HK-2 (cell line): ENCODE results near the gene ETS2.

Experiments
- DNase-seq: peaks from one replicate; pipeline ENCODE4 v3.0.0-alpha.2; 2018; ENCODE audit not compliant: unreplicated experiment

ETS2 gene

DNA sequence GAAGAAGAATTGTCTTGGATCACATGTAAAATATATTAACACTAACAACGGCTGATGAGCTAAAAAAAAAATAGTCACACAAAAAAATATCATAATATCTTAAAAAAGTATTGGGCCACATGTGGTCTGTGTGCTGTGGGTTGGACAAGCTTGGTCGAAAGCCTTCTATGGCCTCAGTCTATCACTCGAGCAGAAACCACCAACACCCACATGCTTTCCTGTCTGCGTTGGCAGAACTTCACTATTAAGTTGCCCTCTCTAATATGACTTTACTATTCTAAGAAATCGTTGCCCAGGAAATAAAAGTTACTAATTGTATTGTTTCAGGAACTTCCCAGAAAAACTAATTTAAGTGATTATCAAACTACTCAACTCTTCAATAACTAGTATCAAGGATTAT lies 28.2 kb upstream of the ETS2 start:
- DNase-seq = no peak

DNA sequence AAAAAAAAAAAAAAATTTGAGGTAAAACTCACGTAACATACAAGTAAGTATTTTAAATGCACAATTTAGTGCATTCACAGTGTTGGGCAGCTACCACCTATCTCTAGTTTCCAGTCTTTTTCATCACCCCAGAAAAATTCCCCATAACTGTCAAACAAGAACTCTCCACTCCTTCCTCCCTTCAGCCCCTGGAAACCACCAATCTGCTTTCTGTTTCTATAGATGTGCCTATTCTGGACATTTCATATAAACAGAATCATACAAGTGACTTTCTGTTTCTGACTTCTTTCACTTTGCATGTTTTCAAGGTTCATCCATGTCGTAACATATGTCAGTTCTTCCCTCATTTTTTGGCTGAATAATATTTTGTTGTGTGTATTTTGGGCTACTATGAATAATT lies 24.9 kb upstream of the ETS2 start:
- DNase-seq = no peak

- no peak for DNase-seq
These were observed 21.1 kb upstream of the ETS2 start for GRCh38 chr21:38784458-38785266.

DNA sequence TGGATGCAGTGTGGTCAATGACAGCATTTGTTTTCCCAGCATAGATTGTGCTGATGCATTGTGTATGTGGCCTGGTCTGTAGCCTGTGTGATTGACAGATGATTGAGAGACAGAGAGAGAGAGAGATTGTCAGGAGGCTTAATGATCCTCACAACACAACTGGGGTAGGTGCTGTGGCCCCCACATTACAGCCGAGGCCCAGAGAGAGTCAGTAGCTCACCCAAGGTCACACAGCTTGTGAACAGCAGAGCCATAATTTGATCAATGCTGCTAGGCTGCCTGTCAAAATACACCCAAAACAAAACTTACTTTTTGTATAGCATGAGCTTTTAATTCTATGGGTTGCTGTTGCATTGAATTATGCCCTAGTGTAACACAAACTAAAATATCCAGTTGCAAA lies 20.2 kb upstream of the ETS2 start:
- DNase-seq = no peak

- DNase-seq = no peak
These were observed 18.7 kb upstream of the ETS2 start for GRCh38 chr21:38787016-38787415.

DNA sequence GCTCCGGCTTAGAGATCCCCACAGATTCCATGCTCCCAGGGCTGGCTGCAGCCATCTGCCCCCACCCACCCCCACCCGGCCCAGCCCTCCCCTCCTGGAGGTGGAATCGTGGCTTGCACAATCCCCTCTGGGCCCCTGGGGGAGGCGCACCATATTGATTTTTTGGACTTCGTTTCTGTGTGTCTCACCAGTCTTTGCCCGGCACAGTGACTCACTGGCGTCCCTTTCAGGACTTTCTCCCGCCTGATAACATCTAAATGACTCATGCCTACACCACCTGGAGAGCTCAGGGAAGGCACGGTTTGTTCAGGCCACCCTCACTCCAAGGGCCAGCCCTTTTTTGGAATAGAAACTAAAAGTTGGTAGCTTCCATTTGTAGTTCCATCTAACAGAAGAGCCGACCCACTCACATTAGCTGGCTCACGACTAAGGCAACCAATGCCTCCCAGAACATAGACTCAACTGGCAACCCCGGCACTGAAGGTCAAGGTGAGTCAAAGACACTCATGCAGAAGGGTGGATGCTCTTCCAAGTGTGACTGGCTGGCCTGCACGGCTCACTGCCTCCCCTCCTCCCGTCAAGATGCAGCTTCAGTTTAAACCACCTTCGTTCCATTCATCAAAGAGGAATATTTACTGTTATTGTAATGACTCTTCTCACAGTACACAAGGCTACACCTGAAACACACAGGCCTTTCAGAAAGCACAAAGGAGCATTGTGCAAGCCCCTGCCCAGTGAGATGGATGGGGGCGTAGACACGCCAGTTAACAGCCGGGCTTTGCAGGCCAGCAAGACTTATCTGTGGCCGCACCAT lies 18.1 kb upstream of the ETS2 start:
- DNase-seq = peak; percentile 66

DNA sequence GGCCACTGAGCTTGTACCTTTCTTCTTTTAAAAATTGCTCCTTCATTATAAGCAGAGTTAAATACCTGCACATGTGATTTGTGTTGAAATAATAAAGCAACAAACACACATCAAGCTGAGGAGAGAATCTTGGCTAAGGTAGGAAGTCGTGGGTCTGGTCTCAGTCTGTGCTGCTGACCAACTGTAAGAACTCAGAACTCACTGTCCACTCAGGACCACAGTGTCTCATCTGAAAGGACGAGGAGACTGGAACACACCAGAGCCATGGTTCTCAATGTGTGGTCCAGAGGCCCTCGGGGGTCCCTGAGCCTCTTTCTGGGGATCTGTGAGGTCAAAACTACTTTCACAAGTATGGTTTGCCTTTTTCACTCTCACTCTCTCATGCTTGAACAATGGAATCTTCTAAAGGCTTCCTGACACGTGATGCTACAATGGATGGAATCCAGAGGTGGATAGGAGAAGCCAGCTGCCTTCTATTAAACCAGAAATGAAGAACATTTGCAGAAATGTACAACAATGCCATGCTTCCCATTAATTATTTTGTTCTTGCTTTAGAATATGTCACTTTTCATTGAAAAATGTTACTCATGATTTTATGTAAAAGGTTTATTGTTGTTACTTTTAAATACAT lies 17.3 kb upstream of the ETS2 start:
- DNase-seq = no peak

GRCh38 chr21:38789275-38789674 lies 16.5 kb upstream of the ETS2 start:
- no peak for DNase-seq

- DNase-seq = no peak
These were observed 15.7 kb upstream of the ETS2 start for GRCh38 chr21:38790059-38790458.

- DNase-seq = no peak
These were observed 14.8 kb upstream of the ETS2 start for GRCh38 chr21:38790961-38791360.

DNA sequence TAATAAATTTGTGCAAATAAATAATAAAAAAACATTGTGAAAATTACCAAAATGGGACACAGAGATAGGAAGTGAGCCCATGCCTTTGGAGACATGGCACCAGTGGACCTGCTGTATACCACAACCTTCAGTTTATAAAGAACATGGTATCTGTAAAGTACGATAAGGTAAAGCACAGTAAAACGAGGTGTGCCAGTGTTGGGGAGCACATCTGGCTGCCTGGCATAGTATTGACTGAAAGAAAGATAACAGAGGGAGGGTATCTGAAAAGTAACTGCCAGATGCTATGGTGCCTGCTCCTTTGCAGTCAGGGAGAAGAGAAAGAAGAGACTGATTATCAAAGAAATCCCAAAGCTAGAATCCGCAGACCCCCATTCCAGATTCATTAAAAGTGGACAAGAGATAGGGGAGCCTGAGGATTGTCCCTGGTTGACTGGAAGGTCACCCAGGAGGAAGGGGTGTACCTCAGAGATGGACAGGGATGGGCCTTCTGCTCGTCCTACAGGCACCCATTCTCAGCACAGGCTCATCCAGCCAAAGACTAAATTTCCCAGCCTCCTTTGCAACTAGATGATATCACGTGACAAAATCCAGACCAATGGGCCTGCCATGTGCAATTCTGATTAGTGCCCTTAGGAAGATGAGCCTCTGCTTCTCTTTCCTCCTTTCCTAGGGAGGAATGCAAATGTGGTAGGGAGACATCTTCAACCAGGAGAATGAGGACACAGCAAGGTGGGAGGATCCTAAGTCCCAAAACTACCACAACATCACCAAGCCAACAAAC lies 12.9 kb upstream of the ETS2 start:
- DNase-seq = no peak

- DNase-seq = no peak
These were observed 11.6 kb upstream of the ETS2 start for GRCh38 chr21:38793926-38794713.

GRCh38 chr21:38794978-38795377 lies 10.8 kb upstream of the ETS2 start:
- no peak for DNase-seq

- no peak for DNase-seq
These were observed 10.3 kb upstream of the ETS2 start for GRCh38 chr21:38795475-38795874.

- peak; percentile 47 for DNase-seq
These were observed 9.3 kb upstream of the ETS2 start for GRCh38 chr21:38796424-38796823.

GRCh38 chr21:38797470-38797869 lies 8.3 kb upstream of the ETS2 start:
- DNase-seq = no peak

DNA sequence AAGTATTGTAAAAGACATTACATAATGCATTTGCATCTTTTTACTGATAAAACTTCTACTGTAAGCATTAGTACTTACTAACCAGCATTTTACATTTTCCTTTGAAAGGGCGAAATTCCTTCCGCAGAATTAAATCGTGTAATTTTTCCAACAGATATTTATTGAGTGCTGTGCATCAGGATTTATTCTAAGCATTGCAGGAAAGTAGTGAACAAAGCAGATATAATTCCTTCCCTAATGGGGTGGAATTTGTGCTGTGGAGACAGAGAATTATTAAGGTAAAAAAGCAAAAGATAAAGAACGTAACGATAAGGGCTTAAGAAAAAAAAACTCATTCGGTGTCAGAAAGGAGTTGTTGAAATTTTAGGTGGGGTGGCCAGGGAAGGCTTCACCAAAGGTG lies 7.6 kb upstream of the ETS2 start:
- DNase-seq = no peak

- peak; percentile 77 for DNase-seq
These were observed 7.2 kb upstream of the ETS2 start for GRCh38 chr21:38798481-38798882.

DNA sequence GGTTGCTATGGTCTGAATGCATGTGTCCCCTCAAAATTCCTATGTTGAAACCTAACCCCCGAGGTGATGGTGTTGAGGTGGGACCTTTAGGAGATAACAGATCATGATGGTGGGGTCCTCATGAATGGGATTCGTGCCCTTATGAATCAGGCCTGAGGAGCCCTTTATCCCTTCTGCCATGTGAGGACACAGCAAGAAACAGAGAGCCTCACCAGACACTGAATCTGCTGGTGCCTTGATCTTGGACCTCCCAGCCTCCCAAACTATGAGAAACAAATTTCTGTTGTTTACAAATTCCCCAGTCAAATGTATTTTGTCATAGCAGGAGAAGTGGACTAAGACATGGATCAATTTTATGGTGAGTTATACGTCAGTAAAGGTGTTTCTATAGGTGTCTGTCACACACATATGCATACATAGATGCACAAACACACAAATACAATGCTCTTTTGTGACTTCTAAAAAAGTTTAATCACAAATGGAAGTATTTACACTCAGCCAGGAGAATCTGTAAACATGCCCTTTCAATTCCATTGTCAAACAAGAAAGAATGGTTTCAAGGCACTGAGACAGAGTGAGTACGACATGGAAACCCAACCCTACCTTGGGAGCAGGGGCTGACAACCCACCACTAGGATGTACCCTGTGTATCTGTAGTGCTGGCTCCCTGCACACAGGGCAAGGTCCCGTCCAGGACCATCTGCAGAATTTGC lies 5.5 kb upstream of the ETS2 start:
- no peak for DNase-seq

DNA sequence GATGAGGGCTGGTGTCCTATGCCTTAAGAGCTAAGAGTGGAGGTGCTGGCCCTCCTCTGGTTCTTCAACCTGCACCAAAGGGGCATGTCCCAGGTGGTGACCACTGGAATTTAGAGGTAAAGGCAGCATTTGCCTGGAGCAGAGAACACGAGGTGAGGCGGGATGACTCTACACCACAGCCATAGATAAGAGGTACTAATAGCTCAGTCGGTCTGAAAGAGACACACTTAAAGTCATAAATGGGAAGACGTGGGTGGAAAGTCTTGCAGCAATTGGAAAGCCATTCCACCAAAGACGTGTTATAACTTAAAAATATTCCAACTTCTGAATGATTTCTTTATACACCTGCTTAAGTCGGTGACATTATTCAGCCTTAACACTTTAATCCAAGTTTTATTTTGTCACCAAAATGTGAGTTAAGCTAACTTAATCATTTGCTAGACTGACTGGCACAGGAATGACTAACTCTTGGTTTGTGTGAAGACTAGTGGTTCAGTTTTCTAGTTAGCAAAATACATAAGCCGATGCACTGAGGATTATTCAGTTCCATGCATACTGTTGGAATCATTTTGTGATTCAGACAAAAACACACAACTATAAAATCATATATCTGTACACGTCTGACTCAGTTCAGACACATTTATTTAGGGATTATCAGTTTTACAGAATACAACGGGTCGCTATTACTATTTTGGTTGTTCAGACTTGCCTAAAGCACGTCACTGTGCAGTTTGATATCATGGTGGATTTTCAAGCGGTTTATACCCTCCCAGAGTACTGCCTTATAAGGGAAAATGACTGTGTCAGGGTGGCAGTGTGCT lies 4.6 kb upstream of the ETS2 start:
- no peak for DNase-seq
